GM19455 (cell line): Measurements from ENCODE around the gene HOXC11.

ENCODE experiments used
- ATAC-seq: cut with Tn5 transposase; IDR thresholded peaks from one replicate; pipeline ENCODE4 v1.9.1; 2021; ENCODE audit not compliant: unreplicated experiment

HOXC11 gene

GRCh38 chr12:53972152-53972702, 699 bp upstream of the HOXC11 start:
- ATAC-seq = no peak

GRCh38 chr12:53973236-53974042, 513 bp downstream of the HOXC11 start:
- ATAC-seq = no peak

- no peak for ATAC-seq
Measured at GRCh38 chr12:53974084-53975063, 1.4 kb downstream of the HOXC11 start, which contains the start of gene HOTAIR. Gene HOTAIR, minus strand, starts transcription at chr12:53974954.

- no peak for ATAC-seq
Measured at GRCh38 chr12:53975064-53975471, 2.1 kb downstream of the HOXC11 start.

- no peak for ATAC-seq
Measured at GRCh38 chr12:53975479-53976152, 2.7 kb downstream of the HOXC11 start.

- no peak for ATAC-seq
Measured at GRCh38 chr12:53976172-53976822, 3.4 kb downstream of the HOXC11 start.

GRCh38 chr12:53976823-53977595, 4.1 kb downstream of the HOXC11 start:
- no peak for ATAC-seq

- no peak for ATAC-seq
Measured at GRCh38 chr12:53977596-53978445, 4.9 kb downstream of the HOXC11 start.

GRCh38 chr12:53978477-53979356, 5.8 kb downstream of the HOXC11 start:
- ATAC-seq = no peak

- ATAC-seq = no peak
Measured at GRCh38 chr12:53980104-53980801, 7.3 kb downstream of the HOXC11 start.

- no peak for ATAC-seq
Measured at GRCh38 chr12:53980802-53981496, 8.0 kb downstream of the HOXC11 start.

GRCh38 chr12:53981634-53982565, 9.0 kb downstream of the HOXC11 start:
- no peak for ATAC-seq

GRCh38 chr12:53982648-53983567, 10.0 kb downstream of the HOXC11 start:
- no peak for ATAC-seq

- ATAC-seq = no peak
Measured at GRCh38 chr12:53983568-53983949, 10.6 kb downstream of the HOXC11 start.
